ENCODE measurements around the gene PTRH1. TPM values are rescaled to one million over a fixed set of nuclear protein-coding genes. Genes with fewer than 3 reads are reported as not detected.

The PTRH1 gene
- total RNA-seq, 2 donors from 2014 or later = 23.6 to 64.9 TPM

DNA sequence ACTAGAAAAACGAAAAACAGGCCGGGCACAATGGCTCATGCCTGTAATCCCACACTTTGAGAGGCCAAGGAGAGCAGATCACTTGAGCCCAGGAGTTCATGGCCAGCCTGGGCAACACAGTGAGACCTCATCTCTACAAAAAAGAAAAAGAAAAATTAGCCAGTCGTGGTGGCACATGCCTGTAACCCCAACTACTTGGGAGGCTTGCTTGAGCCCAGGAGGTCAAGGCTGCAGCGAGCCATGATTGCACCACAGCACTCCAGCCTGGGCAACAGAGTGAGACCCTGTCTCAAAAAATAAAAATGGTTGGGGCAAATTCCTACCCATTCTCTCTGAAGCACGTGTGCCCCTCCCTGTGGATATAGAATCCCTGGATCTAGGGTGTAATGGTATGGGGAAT, 17.1 kb downstream of the PTRH1 start:
- H3K4me3 ChIP-seq = no peak overlapping the region
- no peaks in the 10 kb centered on the region for H3K36me3 ChIP-seq (replicated peaks in 1 of 2; ENCODE audit: insufficient read depth in 1 of 2, low read depth in 2 of 2)
- DNase-seq (no peak), ATAC-seq (no peak)
- intact Hi-C loops (cut with DNase I) = no loop called here
- H3K4me1 ChIP-seq = peaks cover 28% of the 10 kb centered on the region
- H3K9me3 ChIP-seq = no peaks in the 10 kb centered on the region
- WGBS, 2 donors = 87 to 93% methylated on average over 5 of the region's 5 CpGs
- H3K27me3 ChIP-seq = no peaks in the 10 kb centered on the region
- TF ChIP-seq POLR2A (IDR thresholded peaks at IDR 0.05) = no peak
- TF ChIP-seq, protein P1, sequence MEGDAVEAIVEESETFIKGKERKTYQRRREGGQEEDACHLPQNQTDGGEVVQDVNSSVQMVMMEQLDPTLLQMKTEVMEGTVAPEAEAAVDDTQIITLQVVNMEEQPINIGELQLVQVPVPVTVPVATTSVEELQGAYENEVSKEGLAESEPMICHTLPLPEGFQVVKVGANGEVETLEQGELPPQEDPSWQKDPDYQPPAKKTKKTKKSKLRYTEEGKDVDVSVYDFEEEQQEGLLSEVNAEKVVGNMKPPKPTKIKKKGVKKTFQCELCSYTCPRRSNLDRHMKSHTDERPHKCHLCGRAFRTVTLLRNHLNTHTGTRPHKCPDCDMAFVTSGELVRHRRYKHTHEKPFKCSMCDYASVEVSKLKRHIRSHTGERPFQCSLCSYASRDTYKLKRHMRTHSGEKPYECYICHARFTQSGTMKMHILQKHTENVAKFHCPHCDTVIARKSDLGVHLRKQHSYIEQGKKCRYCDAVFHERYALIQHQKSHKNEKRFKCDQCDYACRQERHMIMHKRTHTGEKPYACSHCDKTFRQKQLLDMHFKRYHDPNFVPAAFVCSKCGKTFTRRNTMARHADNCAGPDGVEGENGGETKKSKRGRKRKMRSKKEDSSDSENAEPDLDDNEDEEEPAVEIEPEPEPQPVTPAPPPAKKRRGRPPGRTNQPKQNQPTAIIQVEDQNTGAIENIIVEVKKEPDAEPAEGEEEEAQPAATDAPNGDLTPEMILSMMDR (IDR thresholded peaks at IDR 0.05) = no peak
- H3K27ac ChIP-seq = peak overlapping the region in 1 of 4 donors; percentile 89

DNA sequence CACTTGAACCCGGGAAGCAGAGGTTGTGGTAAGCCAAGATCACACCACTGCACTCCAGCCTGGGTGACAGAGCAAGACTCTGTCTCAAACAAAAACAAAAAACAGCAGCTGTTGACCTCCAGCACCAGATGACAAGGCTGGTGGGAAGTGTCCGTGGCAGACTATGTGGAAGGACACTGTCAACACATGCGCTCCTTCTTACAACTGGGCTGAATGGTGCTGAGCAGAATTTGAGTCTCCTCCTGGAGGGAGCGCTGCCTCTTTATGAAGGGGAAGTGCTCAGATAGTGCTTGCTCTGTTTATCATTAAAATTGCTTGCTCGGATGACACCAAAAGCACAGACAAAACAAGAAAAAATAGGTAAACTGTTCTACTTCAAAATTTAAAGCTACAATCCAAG, 17.9 kb downstream of the PTRH1 start:
- no peak for TF ChIP-seq POLR2A (IDR thresholded peaks at IDR 0.05)
- TF ChIP-seq, protein P1 (IDR thresholded peaks at IDR 0.05) = no peak
- peaks cover 28% of the 10 kb centered on the region for H3K4me1 ChIP-seq
- intact Hi-C loops (cut with DNase I) = no loop called here
- ATAC-seq (no peak), DNase-seq (no peak)
- no peaks in the 10 kb centered on the region for H3K27me3 ChIP-seq
- no peak overlapping the region for H3K27ac ChIP-seq
- H3K4me3 ChIP-seq = no peak overlapping the region
- no peaks in the 10 kb centered on the region for H3K9me3 ChIP-seq
- WGBS, 2 donors = 82 to 83% methylated on average over 4 to 5 of the region's 5 CpGs
- H3K36me3 ChIP-seq (replicated peaks in 1 of 2; ENCODE audit: insufficient read depth in 1 of 2, low read depth in 2 of 2) = no peaks in the 10 kb centered on the region

DNA sequence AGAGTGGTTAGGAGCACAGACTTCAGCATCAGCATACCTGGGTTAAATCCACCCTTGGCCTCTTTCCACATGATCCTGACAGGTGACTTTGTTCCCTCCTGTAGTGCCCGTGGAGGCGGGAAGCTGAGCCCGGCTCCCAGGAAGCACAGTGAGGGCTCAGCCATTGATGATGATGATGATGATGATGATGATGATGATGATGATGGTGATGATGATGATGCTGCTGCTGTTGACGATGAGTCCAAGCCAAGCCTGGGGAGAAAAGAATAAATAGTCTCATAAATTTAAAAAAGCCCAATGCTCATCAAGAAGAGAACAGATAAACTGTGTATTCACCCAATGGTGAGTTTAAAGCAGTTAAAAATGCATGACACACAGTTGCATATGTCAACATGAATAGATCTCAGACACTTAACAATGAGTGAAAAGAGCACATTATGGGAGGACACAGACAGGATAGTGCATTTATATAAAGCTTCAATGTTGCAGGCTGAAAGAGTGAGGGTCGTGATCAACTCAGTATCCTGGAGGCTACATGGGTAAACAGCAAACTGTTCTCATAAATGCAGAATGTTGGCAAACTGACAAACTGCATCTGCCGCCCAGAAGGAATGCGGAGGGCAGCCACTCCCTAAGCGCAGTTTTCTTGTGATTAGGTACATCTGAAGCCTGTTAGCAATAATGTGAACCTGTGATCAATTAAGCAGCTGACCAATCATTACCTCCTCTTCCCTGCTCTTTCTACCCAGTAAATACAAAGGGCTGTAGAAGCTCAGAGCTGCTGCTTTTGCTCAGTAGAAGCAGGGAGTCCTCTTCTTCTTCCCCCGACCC, 20.4 kb downstream of the PTRH1 start:
- TF ChIP-seq POLR2A (IDR thresholded peaks at IDR 0.05) = no peak
- TF ChIP-seq, protein P1 (IDR thresholded peaks at IDR 0.05) = no peak
- no peaks in the 10 kb centered on the region for H3K36me3 ChIP-seq (replicated peaks in 1 of 2; ENCODE audit: insufficient read depth in 1 of 2, low read depth in 2 of 2)
- intact Hi-C loops (cut with DNase I) = no loop called here
- no peaks in the 10 kb centered on the region for H3K27me3 ChIP-seq
- H3K27ac ChIP-seq = no peak overlapping the region
- DNase-seq = no peak
- no peaks in the 10 kb centered on the region for H3K9me3 ChIP-seq
- WGBS, 2 donors = 69 to 71% methylated on average over 9 of the region's 9 CpGs
- H3K4me1 ChIP-seq = peaks cover 12% of the 10 kb centered on the region
- no peak for ATAC-seq
- H3K4me3 ChIP-seq = no peak overlapping the region

DNA sequence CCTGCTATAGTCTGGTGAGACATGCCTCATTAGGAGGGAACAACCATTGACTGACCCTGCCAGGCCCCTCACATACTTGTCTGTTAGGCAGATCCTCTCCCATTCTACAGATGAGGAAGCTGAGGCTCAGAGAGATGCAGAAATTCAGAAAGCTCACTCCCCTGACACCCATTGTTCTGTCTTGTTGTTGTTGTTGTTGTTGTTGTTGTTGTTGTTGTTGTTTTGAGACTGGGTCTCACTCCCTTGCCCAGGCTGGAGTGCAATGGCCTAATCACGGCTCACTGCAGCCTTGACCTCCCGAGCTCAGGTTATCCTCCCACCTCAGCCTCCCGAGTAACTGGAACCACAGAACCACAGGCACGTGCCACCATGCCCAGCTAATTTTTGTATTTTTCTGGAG, 21.8 kb downstream of the PTRH1 start:
- no peak for ATAC-seq
- DNase-seq = no peak
- H3K4me3 ChIP-seq = no peak overlapping the region
- H3K27me3 ChIP-seq = no peaks in the 10 kb centered on the region
- H3K36me3 ChIP-seq (replicated peaks in 1 of 2; ENCODE audit: insufficient read depth in 1 of 2, low read depth in 2 of 2) = no peaks in the 10 kb centered on the region
- intact Hi-C loops (cut with DNase I) = no loop called here
- no peaks in the 10 kb centered on the region for H3K9me3 ChIP-seq
- no peaks in the 10 kb centered on the region for H3K4me1 ChIP-seq
- TF ChIP-seq POLR2A (IDR thresholded peaks at IDR 0.05) = no peak
- TF ChIP-seq, protein P1 (IDR thresholded peaks at IDR 0.05) = no peak
- WGBS, 2 donors = 85 to 87% methylated on average over 4 of the region's 4 CpGs
- no peak overlapping the region for H3K27ac ChIP-seq

DNA sequence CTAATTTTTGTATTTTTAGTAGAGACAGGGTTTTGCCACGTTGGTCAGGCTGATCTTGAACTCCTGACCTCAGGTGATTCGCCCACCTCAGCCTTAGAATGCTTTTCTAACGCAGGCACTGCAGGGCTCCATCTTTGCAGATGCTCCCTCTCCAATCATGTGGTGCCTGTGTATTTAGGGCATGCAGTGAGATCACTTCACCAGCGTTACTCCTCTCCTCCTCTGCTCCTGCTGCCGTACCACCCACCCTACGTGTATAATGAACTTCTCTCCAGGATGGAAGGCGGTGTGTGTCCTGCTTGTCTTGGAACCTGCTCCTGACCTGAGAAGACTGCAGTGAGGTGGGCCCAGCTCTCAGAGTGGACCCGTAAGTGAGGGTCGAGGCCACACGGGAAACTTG, 22.3 kb downstream of the PTRH1 start:
- Histone ChIP-seq H3K27ac (no peak overlapping the region), H3K27me3 (no peaks in the 10 kb centered on the region), H3K4me3 (no peak overlapping the region), H3K9me3 (no peaks in the 10 kb centered on the region), H3K36me3 (replicated peaks in 1 of 2; ENCODE audit: insufficient read depth in 1 of 2, low read depth in 2 of 2) (no peaks in the 10 kb centered on the region), H3K4me1 (no peaks in the 10 kb centered on the region)
- no peak for DNase-seq
- intact Hi-C loops (cut with DNase I) = no loop called here
- no peak for ATAC-seq
- 91% methylated on average over 10 of the region's 10 CpGs for WGBS, 2 donors
- no peak for TF ChIP-seq POLR2A (IDR thresholded peaks at IDR 0.05)
- TF ChIP-seq, protein P1 (IDR thresholded peaks at IDR 0.05) = no peak

All from body of pancreas (tissue), 4 donors.